K562 treated with DMSO at 1 percent for 24 hours (cell line): Measurements from ENCODE around the gene PCNX3. TPM values are rescaled to one million over a fixed set of nuclear protein-coding genes. Genes with fewer than 3 reads are reported as not detected.

Experiments
- total RNA-seq: library from RNA; unstranded; fragments of 300-600 nt; gene quantifications from 2 replicates; pipeline ENCODE4 v1.2.3, GENCODE V29; 2022; ENCODE audit warnings: low read depth; ENCODE audit not compliant: insufficient read depth

The PCNX3 gene
- 52.3 and 54.3 TPM in 2 replicates for total RNA-seq

GRCh38 chr11:65615229-65615949, at the start of gene PCNX3:
TSS of gene PCNX3 (plus strand) at chr11:65615776. CDS start at chr11:65616312, 536 bp downstream.

GRCh38 chr11:65569973-65570918, 45.3 kb upstream of the PCNX3 start, which contains the start of gene ZNRD2:
TSS of gene ZNRD2 (plus strand) at chr11:65570477. CDS start at chr11:65570492, 15 bp downstream.

GRCh38 chr11:65572356-65573051, 43.1 kb upstream of the PCNX3 start, which contains the start of gene FAM89B:
TSS of gene FAM89B (plus strand) at chr11:65572538. CDS start at chr11:65572670, 132 bp downstream.

GRCh38 chr11:65575568-65576231, 39.9 kb upstream of the PCNX3 start, which contains the start of gene EHBP1L1:
TSS of gene EHBP1L1 (plus strand) at chr11:65576053. CDS start at chr11:65576303, 250 bp downstream.

DNA sequence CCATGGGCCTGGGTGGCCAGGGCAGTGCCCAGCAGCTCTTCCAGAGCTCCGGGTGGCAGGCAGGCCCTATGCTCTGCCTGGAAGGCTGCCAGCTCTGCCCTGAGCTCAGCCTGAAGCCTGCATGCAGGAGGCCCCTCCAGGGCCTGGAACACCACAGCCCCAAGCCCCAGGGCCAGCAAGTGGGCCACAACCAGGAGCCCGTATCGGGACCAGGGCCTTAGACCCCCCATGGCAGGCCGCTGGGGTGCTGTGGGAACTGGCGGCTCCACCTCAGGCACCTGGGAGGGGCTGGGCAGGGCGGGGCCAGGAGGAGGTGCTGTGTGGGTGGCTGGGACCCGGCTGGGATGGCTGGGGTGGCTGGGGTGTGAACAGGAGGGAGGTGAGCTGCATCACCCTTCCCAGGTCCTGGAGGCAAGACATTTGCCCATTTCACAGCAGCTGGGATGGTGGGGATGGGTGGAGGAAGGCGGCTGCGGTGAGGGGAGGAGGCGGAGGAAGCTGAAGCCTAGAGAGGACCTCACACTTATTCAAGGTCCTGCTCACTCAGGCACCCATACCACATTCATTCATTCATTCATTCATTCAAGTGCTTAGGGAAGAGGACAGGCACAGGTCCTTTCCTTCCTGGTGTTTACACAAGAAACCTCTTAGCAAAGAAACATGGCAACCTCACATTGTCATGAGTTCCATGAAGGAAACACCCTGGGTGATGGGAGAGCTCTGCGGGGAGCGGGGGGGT, 19.9 kb upstream of the PCNX3 start, which contains the start of gene KCNK7:
Gene KCNK7, minus strand, starts transcription at position 258 of the 739 bp plus-strand sequence. Its CDS starts 28 bp downstream, at position 230.

DNA sequence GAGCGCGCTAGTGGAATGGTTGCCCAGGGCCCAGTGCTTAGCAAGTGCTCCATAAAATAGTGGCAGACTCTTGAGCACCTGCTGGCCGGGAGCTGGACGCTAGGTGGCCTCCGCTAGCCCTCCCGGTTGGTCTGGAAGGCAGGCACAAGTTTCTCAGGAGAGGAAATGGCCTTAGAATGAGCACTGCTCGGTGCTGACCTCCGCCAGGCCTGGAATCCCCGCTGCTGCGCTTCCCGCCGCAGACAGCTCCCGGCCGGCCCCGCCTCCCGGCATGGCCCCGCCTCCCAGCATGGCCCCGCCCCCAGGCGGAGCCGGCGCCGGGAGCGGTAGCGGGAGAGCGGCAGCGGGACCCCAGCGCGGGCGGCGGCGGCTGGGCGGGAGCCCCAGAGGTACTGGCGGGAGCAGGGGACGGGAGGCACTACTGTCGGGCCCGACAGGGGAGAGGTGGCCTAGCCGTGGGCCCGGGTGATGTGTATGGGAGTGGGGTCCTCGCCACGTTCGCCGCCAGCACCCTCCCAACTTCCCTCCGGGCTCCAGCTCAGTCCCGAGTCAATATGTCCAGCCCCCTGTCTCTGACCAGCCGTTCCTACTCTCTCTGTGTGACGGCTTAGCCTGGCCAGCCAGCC, 22.3 kb downstream of the PCNX3 start, which contains the start of gene SIPA1:
Gene SIPA1, plus strand, starts transcription at position 308 of the 626 bp plus-strand sequence. CDS start 2,821 bp downstream, outside the sequence.

DNA sequence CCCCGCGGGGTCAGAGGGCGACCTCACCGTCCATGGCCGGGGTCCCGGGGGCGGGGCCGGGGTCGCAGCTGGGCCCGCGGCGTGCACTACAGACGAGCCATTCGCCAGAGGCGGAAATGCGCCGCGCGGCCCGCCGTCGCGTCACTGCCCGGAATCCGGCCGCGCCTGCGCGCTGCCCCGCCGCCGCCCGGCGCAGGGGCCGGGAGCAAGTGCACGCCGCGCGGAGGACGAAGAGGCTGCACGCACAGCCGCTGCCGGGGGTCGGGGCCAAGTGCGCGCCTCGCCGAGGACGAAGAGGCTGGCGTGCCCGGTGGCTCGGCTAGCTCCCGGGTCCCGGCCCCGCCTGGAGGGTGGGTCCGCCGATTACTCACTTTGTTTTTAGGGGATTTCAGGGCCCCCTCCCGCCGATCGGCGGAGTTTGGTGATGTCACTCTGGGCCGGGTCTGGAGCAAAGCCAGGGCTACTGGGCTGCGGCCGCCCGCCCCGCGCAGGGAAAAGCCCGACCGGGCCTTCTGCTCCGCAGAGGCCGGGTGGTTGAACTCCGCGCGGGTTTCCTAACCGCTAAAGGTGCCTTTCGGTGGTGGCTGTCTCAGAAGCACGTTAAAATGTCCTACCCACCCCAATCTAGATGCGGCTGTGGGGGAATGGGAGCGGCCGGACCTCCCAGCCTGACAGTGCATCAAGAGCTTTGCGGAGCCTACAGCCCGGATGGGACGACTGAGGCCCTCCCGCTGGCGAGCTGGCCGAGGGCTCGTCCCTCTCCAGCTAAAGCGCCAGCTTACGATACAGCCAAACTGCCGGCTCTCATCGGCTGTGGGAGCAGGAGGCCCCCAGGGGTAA, 47.4 kb downstream of the PCNX3 start, which contains the start of gene RELA:
Gene RELA, minus strand, starts transcription at position 118 of the 840 bp plus-strand sequence. Its CDS starts 84 bp downstream, at position 34.

Other genes with a start within 250 kb of the PCNX3 start
- gene SLC25A45, start 233.1 kb upstream of the PCNX3 start, total RNA-seq = 2.3 and 3.4 TPM in 2 replicates
- gene FRMD8, start 229.1 kb upstream of the PCNX3 start, total RNA-seq = 63.0 and 66.6 TPM in 2 replicates
- gene NEAT1, start 193.0 kb upstream of the PCNX3 start, total RNA-seq = 25.4 and 31.8 TPM in 2 replicates
- 92.6 and 97.2 TPM in 2 replicates for gene MALAT1, start 116.7 kb upstream of the PCNX3 start, total RNA-seq
- gene SCYL1, start 90.7 kb upstream of the PCNX3 start, total RNA-seq = 135 and 143 TPM in 2 replicates
- gene LTBP3, start 57.4 kb upstream of the PCNX3 start, total RNA-seq = 42.3 and 45.8 TPM in 2 replicates
- 65.6 and 76.3 TPM in 2 replicates for gene ZNRD2, start 45.3 kb upstream of the PCNX3 start, total RNA-seq
- 140 and 142 TPM in 2 replicates for gene FAM89B, start 43.2 kb upstream of the PCNX3 start, total RNA-seq
- gene EHBP1L1, start 39.7 kb upstream of the PCNX3 start, total RNA-seq = 83.0 and 84.8 TPM in 2 replicates
- gene KCNK7, start 20.0 kb upstream of the PCNX3 start, total RNA-seq = 4.0 and 4.8 TPM in 2 replicates
- gene MAP3K11, start 1.6 kb upstream of the PCNX3 start, total RNA-seq = 93.2 and 97.7 TPM in 2 replicates
- gene SIPA1, start 22.3 kb downstream of the PCNX3 start, total RNA-seq = 99.8 and 104 TPM in 2 replicates
- 76.3 and 79.5 TPM in 2 replicates for gene RELA, start 47.1 kb downstream of the PCNX3 start, total RNA-seq
- gene KAT5, start 96.5 kb downstream of the PCNX3 start, total RNA-seq = 50.5 and 58.6 TPM in 2 replicates
- gene RNASEH2C, start 105.0 kb downstream of the PCNX3 start, total RNA-seq = 50.7 and 64.2 TPM in 2 replicates
- 43.7 and 44.6 TPM in 2 replicates for gene AP5B1, start 165.2 kb downstream of the PCNX3 start, total RNA-seq
- gene OVOL1, start 171.3 kb downstream of the PCNX3 start, total RNA-seq = not detected in 2 replicates
- not detected in 2 replicates for gene SNX32, start 218.2 kb downstream of the PCNX3 start, total RNA-seq
- gene CFL1, start 242.4 kb downstream of the PCNX3 start, total RNA-seq = 749 and 768 TPM in 2 replicates
- gene MUS81, start 244.7 kb downstream of the PCNX3 start, total RNA-seq = 72.4 and 88.2 TPM in 2 replicates